Bronchial epithelial cell (primary cell): ENCODE measurements around the gene SLC18A2. TPM values are rescaled to one million over a fixed set of nuclear protein-coding genes. Genes with fewer than 3 reads are reported as not detected.

Experiments used
- DNase-seq: peaks from one replicate; pipeline ENCODE4 v3.0.0-alpha.2; 2010; ENCODE audit warnings: low read depth
- FAIRE-seq: peaks from 2 replicates; lab custom pipeline; 2011; peaks lifted over from hg19 to GRCh38; lab: Jason Lieb, UNC
- H3K27me3 ChIP-seq: 2 replicates; pipeline ENCODE4 v1.5.1; 2011; ENCODE audit warnings: low read length; ENCODE audit not compliant: control insufficient read depth, insufficient read depth
- H3K36me3 ChIP-seq: 2 replicates; pipeline ENCODE4 v1.5.1; 2011; ENCODE audit warnings: low read length; ENCODE audit not compliant: control insufficient read depth, insufficient read depth
- H3K4me3 ChIP-seq: 2 replicates; pipeline ENCODE4 v1.5.1; 2011; ENCODE audit warnings: mild to moderate bottlenecking, low read depth, low read length, control low read depth
- CTCF ChIP-seq: IDR thresholded peaks from 2 replicates; pipeline ENCODE4 v1.5.1; 2011; ENCODE audit warnings: mild to moderate bottlenecking, moderate library complexity, low read length, control low read depth, inconsistent platforms; ENCODE audit not compliant: insufficient read depth, severe bottlenecking
- total RNA-seq: library from RNA; depleted of rRNA; stranded (reverse); fragments of >200 nt; gene quantifications from 2 replicates; pipeline ENCODE4 v1.2.1, GENCODE V29; 2014

SLC18A2 gene
- not detected in 2 replicates for total RNA-seq

GRCh38 chr10:117240621-117241529 is at the start of gene SLC18A2:
Gene SLC18A2, plus strand, starts transcription at chr10:117241114. Its CDS starts 580 bp downstream, at chr10:117241694.
- Histone ChIP-seq H3K27me3 (peaks cover 21% of the 10 kb centered on the region), H3K4me3 (no peak within 1 kb of the TSS), H3K36me3 (no peaks in the 10 kb centered on the region)
- no peak for DNase-seq
- no peak for TF ChIP-seq CTCF
- no peak for FAIRE-seq

GRCh38 chr10:117197189-117197588 is 43.7 kb upstream of the SLC18A2 start, which contains the start of gene KCNK18:
Gene KCNK18, plus strand, starts transcription at chr10:117197489. Its CDS starts 0 bp downstream, at chr10:117197489.
- H3K4me3 ChIP-seq = no peak within 1 kb of the TSS
- H3K36me3 ChIP-seq = no peaks in the 10 kb centered on the region
- DNase-seq (no peak), FAIRE-seq (no peak)
- H3K27me3 ChIP-seq = peaks cover 2% of the 10 kb centered on the region
- TF ChIP-seq CTCF = no peak

- DNase-seq (no peak), FAIRE-seq (no peak)
- no peaks in the 10 kb centered on the region for H3K36me3 ChIP-seq
- no peak for TF ChIP-seq CTCF
- peaks cover 2% of the 10 kb centered on the region for H3K27me3 ChIP-seq
- H3K4me3 ChIP-seq = no peak overlapping the region
These were observed 42.8 kb upstream of the SLC18A2 start for GRCh38 chr10:117198088-117198487.

- no peak for TF ChIP-seq CTCF
- no peak overlapping the region for H3K4me3 ChIP-seq
- no peaks in the 10 kb centered on the region for H3K36me3 ChIP-seq
- no peak for DNase-seq
- FAIRE-seq = no peak
- H3K27me3 ChIP-seq = peaks cover 2% of the 10 kb centered on the region
These were observed 39.1 kb upstream of the SLC18A2 start for GRCh38 chr10:117201826-117202225.

GRCh38 chr10:117204316-117204715 is 36.6 kb upstream of the SLC18A2 start:
- no peak for FAIRE-seq
- no peak for TF ChIP-seq CTCF
- H3K36me3 ChIP-seq = no peaks in the 10 kb centered on the region
- H3K4me3 ChIP-seq = no peak overlapping the region
- DNase-seq = no peak
- H3K27me3 ChIP-seq = peaks cover 2% of the 10 kb centered on the region

GRCh38 chr10:117212176-117212575 is 28.7 kb upstream of the SLC18A2 start:
- no peaks in the 10 kb centered on the region for H3K36me3 ChIP-seq
- no peak overlapping the region for H3K4me3 ChIP-seq
- DNase-seq (no peak), FAIRE-seq (no peak)
- peaks cover 2% of the 10 kb centered on the region for H3K27me3 ChIP-seq
- no peak for TF ChIP-seq CTCF
